GM12878 (cell line): Measurements from ENCODE around the gene KRTAP10-11. TPM values are rescaled to one million over a fixed set of nuclear protein-coding genes. Genes with fewer than 3 reads are reported as not detected.

ENCODE experiments used
- ATAC-seq: fragments of 200-7000 bp; cut with Tn5 transposase; 3 replicates; pipeline ENCODE4 v1.9.1; 2020; ENCODE audit warnings: mild to moderate bottlenecking, moderate library complexity
- BruUV-seq: library from RNA; stranded (reverse); fragments of 400-500 nt; replicated peaks from 2 replicates; lab custom pipeline; 2021; lab: Mats Ljungman, UMichigan
- CTCF ChIA-PET: fragments of 300-600 bp; sonication (Branson Sonifier 250); formaldehyde crosslinking; extraction: SDS; loops from one replicate; lab custom pipeline; 2021; ENCODE audit warnings: inconsistent platforms; lab: Yijun Ruan, JAX
- POLR2A ChIA-PET: fragments of 350-600 bp; formaldehyde crosslinking; extraction: SDS; loops from one replicate; lab custom pipeline; 2021; ENCODE audit warnings: inconsistent platforms; lab: Charles Lee
- RAD21 ChIA-PET: fragments of 300-600 bp; sonication (Branson Sonifier 250); formaldehyde crosslinking; loops from one replicate; lab custom pipeline; 2023; ENCODE audit warnings: antibody characterized with exemption; ENCODE audit not compliant: unreplicated experiment; lab: Charles Lee
- SMC1A ChIA-PET: fragments of 300-600 bp; sonication (Branson Sonifier 250); formaldehyde crosslinking; loops from one replicate; lab custom pipeline; 2023; ENCODE audit not compliant: unreplicated experiment, uncharacterized antibody; lab: Charles Lee
- DNase-seq: peaks from one replicate; pipeline ENCODE4 v3.0.0-alpha.2; 2011; ENCODE audit warnings: low read depth, low spot score
- FAIRE-seq: peaks from 3 replicates; lab custom pipeline; 2011; peaks lifted over from hg19 to GRCh38; lab: Jason Lieb, UNC
- H2AFZ ChIP-seq: 2 replicates; pipeline ENCODE4 v1.6.0; 2011; ENCODE audit warnings: low read depth, low read length, control low read depth; ENCODE audit not compliant: control insufficient read depth
- H3K27ac ChIP-seq: 2 replicates; pipeline ENCODE4 v1.5.1; 2011; ENCODE audit warnings: control low read depth; ENCODE audit not compliant: control insufficient read depth, insufficient read depth
- H3K27me3 ChIP-seq, 2 experiments: replicated peaks in 1 of 2; 2 replicates each; pipeline versions ENCODE4 v1.6.0 to v1.6.1; 2011; ENCODE audit warnings: low read length in 1 of 2; ENCODE audit not compliant: control insufficient read depth in 2 of 2, insufficient read depth in 2 of 2
- H3K36me3 ChIP-seq, 2 experiments: 2 replicates each; pipeline ENCODE4 v1.5.1; 2011; ENCODE audit warnings: low read length in 1 of 2; ENCODE audit not compliant: control insufficient read depth in 2 of 2, insufficient read depth in 2 of 2
- H3K4me1 ChIP-seq: 2 replicates; pipeline ENCODE4 v1.6.1; 2011; ENCODE audit warnings: mild to moderate bottlenecking, low read length, moderate library complexity, mixed read lengths; ENCODE audit not compliant: control insufficient read depth, insufficient read depth
- H3K4me2 ChIP-seq: 2 replicates; pipeline ENCODE4 v1.6.0; 2011; ENCODE audit warnings: control low read depth; ENCODE audit not compliant: control insufficient read depth, insufficient read depth
- H3K4me3 ChIP-seq: fragments of 200-600 bp; sonication (generic); 2 replicates; pipeline ENCODE4 v1.5.1; 2016
- H3K79me2 ChIP-seq: 2 replicates; pipeline ENCODE4 v1.6.0; 2011; ENCODE audit warnings: low read length; ENCODE audit not compliant: control insufficient read depth, insufficient read depth
- H3K9ac ChIP-seq: 2 replicates; pipeline ENCODE4 v1.8.0; 2011; ENCODE audit warnings: low read length, control low read depth, mixed read lengths; ENCODE audit not compliant: control insufficient read depth, insufficient read depth
- H3K9me3 ChIP-seq: replicated peaks from 3 replicates; pipeline ENCODE4 v1.5.1; 2011; ENCODE audit warnings: mild to moderate bottlenecking, low read length; ENCODE audit not compliant: control insufficient read depth, insufficient read depth
- H4K20me1 ChIP-seq: 2 replicates; pipeline ENCODE4 v1.6.0; 2011; ENCODE audit not compliant: control insufficient read depth, insufficient read depth
- BCL3 ChIP-seq: IDR thresholded peaks from 2 replicates; pipeline ENCODE4 v1.6.1; 2011; ENCODE audit warnings: borderline replicate concordance, low read depth, mild to moderate bottlenecking, moderate library complexity, low read length; ENCODE audit not compliant: insufficient read depth, poor library complexity, severe bottlenecking
- BRCA1 ChIP-seq: IDR thresholded peaks from 2 replicates; pipeline ENCODE4 v1.6.1; 2011; ENCODE audit warnings: low read depth, low read length, improper control_type of control experiment
- CBX5 ChIP-seq: sonication (generic); IDR thresholded peaks from 2 replicates; pipeline ENCODE4 v1.6.1; 2016; ENCODE audit warnings: low read depth, moderate library complexity, mild to moderate bottlenecking, inconsistent platforms
- CHD4 ChIP-seq: fragments of 200-600 bp; sonication (generic); IDR thresholded peaks from 2 replicates; pipeline ENCODE4 v1.6.1; 2016; ENCODE audit warnings: mild to moderate bottlenecking
- GATAD2B ChIP-seq: fragments of 450-650 bp; conservative IDR thresholded peaks from 2 replicates; pipeline ENCODE4 v1.6.1; 2017; ENCODE audit warnings: low read depth, mild to moderate bottlenecking, moderate library complexity
- IRF3 ChIP-seq: fragments of 450-650 bp; IDR thresholded peaks from 2 replicates; pipeline ENCODE4 v1.6.1; 2014; ENCODE audit warnings: mild to moderate bottlenecking
- IRF5 ChIP-seq: fragments of 450-650 bp; IDR thresholded peaks from 2 replicates; pipeline ENCODE4 v1.6.1; 2017; ENCODE audit warnings: borderline replicate concordance
- KDM1A ChIP-seq: fragments of 200-600 bp; sonication (generic); IDR thresholded peaks from 2 replicates; pipeline ENCODE4 v1.6.1; 2016; ENCODE audit warnings: borderline replicate concordance
- MEF2B ChIP-seq: fragments of 450-650 bp; IDR thresholded peaks from 2 replicates; pipeline ENCODE4 v1.6.1; 2018; ENCODE audit warnings: mild to moderate bottlenecking, moderate library complexity; ENCODE audit not compliant: partially characterized antibody, poor library complexity, severe bottlenecking
- MYC ChIP-seq: IDR thresholded peaks from 2 replicates; pipeline ENCODE4 v1.6.1; 2011; ENCODE audit warnings: mild to moderate bottlenecking, low read length, moderate library complexity, inconsistent platforms; ENCODE audit not compliant: insufficient read depth, insufficient replicate concordance, insufficient read length, severe bottlenecking
- NFYA ChIP-seq: IDR thresholded peaks from 2 replicates; pipeline ENCODE4 v1.6.1; 2011; ENCODE audit warnings: low read depth, mild to moderate bottlenecking, low read length, improper control_type of control experiment, borderline replicate concordance
- PBX3 ChIP-seq: IDR thresholded peaks from 2 replicates; pipeline ENCODE4 v1.6.1; 2011; ENCODE audit warnings: mild to moderate bottlenecking, low read depth, low read length, moderate library complexity; ENCODE audit not compliant: insufficient replicate concordance
- POLR2AphosphoS2 ChIP-seq: IDR thresholded peaks from 2 replicates; pipeline ENCODE4 v1.6.1; 2011; ENCODE audit warnings: low read depth, mild to moderate bottlenecking, low read length, improper control_type of control experiment, moderate library complexity
- POLR2AphosphoS5 ChIP-seq: IDR thresholded peaks from 2 replicates; pipeline ENCODE4 v1.6.1; 2011; ENCODE audit warnings: mild to moderate bottlenecking, low read length, inconsistent platforms
- RELA ChIP-seq: fragments of 450-650 bp; IDR thresholded peaks from 2 replicates; pipeline ENCODE4 v1.8.0; 2014; ENCODE audit warnings: borderline replicate concordance; ENCODE audit not compliant: partially characterized antibody
- SIX5 ChIP-seq: IDR thresholded peaks from 2 replicates; pipeline ENCODE4 v1.6.1; 2011; ENCODE audit warnings: mild to moderate bottlenecking, low read depth, low read length, moderate library complexity; ENCODE audit not compliant: severe bottlenecking
- SMAD1 ChIP-seq: fragments of 450-650 bp; IDR thresholded peaks from 2 replicates; pipeline ENCODE4 v1.6.1; 2018; ENCODE audit warnings: mild to moderate bottlenecking, low read depth; ENCODE audit not compliant: partially characterized antibody
- STAT1 ChIP-seq: fragments of 450-650 bp; conservative IDR thresholded peaks from 2 replicates; pipeline ENCODE4 v1.6.1; 2014; ENCODE audit warnings: antibody characterized with exemption, mild to moderate bottlenecking
- ZSCAN29 ChIP-seq: fragments of 450-650 bp; IDR thresholded peaks from 2 replicates; pipeline ENCODE4 v1.6.1; 2017; ENCODE audit warnings: mild to moderate bottlenecking, moderate library complexity
- WGBS: methylation state at CpG from one replicate; pipeline ENCODE4 v1.1.6; 2016; ENCODE audit warnings: low lambda C conversion rate; ENCODE audit not compliant: insufficient replicate concordance, insufficient coverage; ENCODE audit errors: missing lambda C conversion rate; 5-methylcytosine and 5-hydroxymethylcytosine counted together
- in situ Hi-C: fragments of 300-500 bp; cut with MboI; formaldehyde crosslinking; loops from 9 replicates; pipeline ENCODE4 v1.14.3; 2018; ENCODE audit warnings: mixed read lengths
- intact Hi-C: fragments of 100-400 bp; cut with micrococcal nuclease; formaldehyde crosslinking; loops from one replicate; pipeline ENCODE4 v1.14.2; 2022; ENCODE audit not compliant: unreplicated experiment
- polyA plus RNA-seq, 11 experiments: library from polyadenylated mRNA; depleted of rRNA in 4 of 11; unstranded in 6 of 11; stranded (reverse) in 5 of 11; fragments of >200 nt; fragmentation: Nextera tagmentation in 4 of 11; fragmentation: Illumina TruSeq in 1 of 11; extraction: Ambion mirVana in 4 of 11; extraction: Trizol in 1 of 11; gene quantifications; 1 replicate in 1 of 11; 2 replicates in 10 of 11; pipeline versions ENCODE4 v1.2.1 to v1.2.3, GENCODE V29; 2011 to 2016; ENCODE audit warnings: inconsistent platforms in 2 of 11, missing spikeins in 2 of 11, low read depth in 1 of 11
- total RNA-seq, 4 experiments: library from RNA; depleted of rRNA in 3 of 4; stranded (reverse); fragments of >200 nt in 3 of 4; fragmentation: Illumina TruSeq in 1 of 4; extraction: Trizol in 1 of 4; gene quantifications; 2 replicates each; pipeline versions ENCODE4 v1.2.1 to v1.2.3, GENCODE V29; 2013 to 2021

KRTAP10-11 gene
- total and polyA plus RNA-seq, 10 of the 15 experiments (the other 5 are each of a cell fraction or from before 2014, with no cell fraction given): not detected

GRCh38 chr21:44603109-44603875, 42.9 kb upstream of the KRTAP10-11 start (continued):
- no peak for TF ChIP-seq BCL3
- TF ChIP-seq SMAD1: no peak
- TF ChIP-seq KDM1A: no peak
- TF ChIP-seq NFYA: no peak
- TF ChIP-seq CHD4: no peak
- TF ChIP-seq SIX5: no peak
- no peak for TF ChIP-seq MYC
- TF ChIP-seq, all 136 proteins: peak for 0

GRCh38 chr21:44603911-44604310, 42.3 kb upstream of the KRTAP10-11 start:
- Histone ChIP-seq H3K79me2 (no peaks in the 10 kb centered on the region), H3K9ac (no peak overlapping the region), H4K20me1 (no peaks in the 10 kb centered on the region), H3K9me3 (no peaks in the 10 kb centered on the region; the same call in 2 of the 3 replicates), H2AFZ (no peak overlapping the region), H3K36me3 (no peaks in the 10 kb centered on the region), H3K27me3 (no peaks in the 10 kb centered on the region), H3K4me2 (no peak overlapping the region), H3K4me3 (no peak overlapping the region), H3K4me1 (no peaks in the 10 kb centered on the region), H3K27ac (no peak overlapping the region)
- in situ Hi-C loops (no loop called here), intact Hi-C loops (no loop called here)
- no peak for ATAC-seq
- RAD21 ChIA-PET: no interaction called here
- 23% methylated on average over 8 of the region's 8 CpGs for WGBS
- POLR2A ChIA-PET: no interaction called here
- CTCF ChIA-PET: no interaction called here
- no peak for FAIRE-seq
- BruUV-seq: no TSS peak
- SMC1A ChIA-PET: no interaction called here
- DNase-seq: no peak
- TF ChIP-seq STAT1 (no peak), POLR2AphosphoS2 (no peak), RELA (no peak), BRCA1 (no peak), MEF2B (no peak), GATAD2B (no peak), POLR2AphosphoS5 (no peak), ZSCAN29 (no peak), IRF3 (no peak), CBX5 (no peak), IRF5 (no peak), PBX3 (no peak)
